Measurements from ENCODE around the gene KCNQ1.

- no peak for TF ChIP-seq CTCF (IDR thresholded peaks at IDR 0.05)
- TF ChIP-seq POLR2A (IDR thresholded peaks at IDR 0.05) = no peak
These were observed 144.2 kb downstream of the KCNQ1 start for GRCh38 chr11:2588809-2589537.

All from adrenal gland (tissue), 5 donors.